ENCODE results near the gene SMNDC1. TPM values are rescaled to one million over a fixed set of nuclear protein-coding genes. Genes with fewer than 3 reads are reported as not detected.

Gene SMNDC1
- polyA plus RNA-seq, 3 donors from 2014 or later = 12.3 to 26.4 (median 16.3) TPM

GRCh38 chr10:110321869-110322620 lies 17.3 kb upstream of the SMNDC1 start:
- H3K4me1 Mint-ChIP-seq = no peaks in the 10 kb centered on the region
- DNase-seq = no peak
- H3K36me3 Mint-ChIP-seq = peaks cover 0 to 8% (median 4%) of the 10 kb centered on the region in 3 donors
- H3K27ac Mint-ChIP-seq = no peak overlapping the region
- no peak overlapping the region for H3K4me3 Mint-ChIP-seq
- H3K27me3 Mint-ChIP-seq (ENCODE audit: low read depth in 3 of 3) = peaks cover 0 to 9% (median 0%) of the 10 kb centered on the region in 3 donors
- H3K9me3 Mint-ChIP-seq = peaks cover 0 to 4% (median 0%) of the 10 kb centered on the region in 6 donors

- H3K27ac Mint-ChIP-seq = no peak overlapping the region
- no peak overlapping the region for H3K4me3 Mint-ChIP-seq
- peaks cover 0 to 4% (median 0%) of the 10 kb centered on the region in 6 donors for H3K9me3 Mint-ChIP-seq
- no peak for DNase-seq
- no peaks in the 10 kb centered on the region for H3K4me1 Mint-ChIP-seq
- peaks cover 0 to 8% (median 4%) of the 10 kb centered on the region in 3 donors for H3K36me3 Mint-ChIP-seq
- H3K27me3 Mint-ChIP-seq (ENCODE audit: low read depth in 3 of 3) = peaks cover 0 to 13% (median 3%) of the 10 kb centered on the region in 3 donors
These were observed 13.4 kb upstream of the SMNDC1 start for GRCh38 chr10:110317866-110318850.

- Mint-ChIP-seq H3K27me3 (ENCODE audit: low read depth in 3 of 3) (peaks cover 0 to 9% (median 8%) of the 10 kb centered on the region in 3 donors), H3K27ac (no peak overlapping the region), H3K36me3 (no peaks in the 10 kb centered on the region), H3K4me1 (no peaks in the 10 kb centered on the region), H3K4me3 (no peak overlapping the region), H3K9me3 (no peaks in the 10 kb centered on the region)
- no peak for DNase-seq
These were observed 9.0 kb upstream of the SMNDC1 start for GRCh38 chr10:110313674-110314073.

GRCh38 chr10:110312206-110312605 lies 7.5 kb upstream of the SMNDC1 start:
- Mint-ChIP-seq H3K27me3 (ENCODE audit: low read depth in 3 of 3) (peaks cover 0 to 8% (median 7%) of the 10 kb centered on the region in 3 donors), H3K27ac (no peak overlapping the region), H3K4me3 (no peak overlapping the region), H3K4me1 (no peaks in the 10 kb centered on the region), H3K36me3 (no peaks in the 10 kb centered on the region), H3K9me3 (no peaks in the 10 kb centered on the region)
- no peak for DNase-seq

- peaks cover 0 to under 1% of the 10 kb centered on the region in 2 donors for H3K4me1 Mint-ChIP-seq
- H3K27ac Mint-ChIP-seq = no peak overlapping the region
- H3K36me3 Mint-ChIP-seq = no peaks in the 10 kb centered on the region
- H3K27me3 Mint-ChIP-seq (ENCODE audit: low read depth in 3 of 3) = peaks cover 0 to 8% (median 7%) of the 10 kb centered on the region in 3 donors
- no peaks in the 10 kb centered on the region for H3K9me3 Mint-ChIP-seq
- H3K4me3 Mint-ChIP-seq = no peak overlapping the region
- peak; percentile 18 to 49 (median 29) for DNase-seq
These were observed 6.7 kb upstream of the SMNDC1 start for GRCh38 chr10:110311357-110311949.

GRCh38 chr10:110310741-110311140 lies 6.0 kb upstream of the SMNDC1 start:
- Mint-ChIP-seq H3K27ac (no peak overlapping the region), H3K4me1 (peaks cover 6 to 8% of the 10 kb centered on the region in 2 donors), H3K36me3 (no peaks in the 10 kb centered on the region), H3K27me3 (ENCODE audit: low read depth in 3 of 3) (peaks cover 0 to 8% (median 7%) of the 10 kb centered on the region in 3 donors), H3K4me3 (no peak overlapping the region), H3K9me3 (no peaks in the 10 kb centered on the region)
- no peak for DNase-seq

GRCh38 chr10:110307805-110308204 lies 3.1 kb upstream of the SMNDC1 start:
- Mint-ChIP-seq H3K4me3 (no peak overlapping the region), H3K4me1 (peaks cover 31 to 37% of the 10 kb centered on the region in 2 donors), H3K9me3 (no peaks in the 10 kb centered on the region), H3K27ac (no peak overlapping the region), H3K27me3 (ENCODE audit: low read depth in 3 of 3) (peaks cover 7 to 9% (median 7%) of the 10 kb centered on the region in 3 donors), H3K36me3 (peaks cover 0 to 3% (median 0%) of the 10 kb centered on the region in 3 donors)
- DNase-seq = no peak

GRCh38 chr10:110306452-110306768 lies 1.7 kb upstream of the SMNDC1 start:
- peaks cover 0 to 11% (median 3%) of the 10 kb centered on the region in 3 donors for H3K36me3 Mint-ChIP-seq
- H3K4me1 Mint-ChIP-seq = peaks cover 43 to 51% of the 10 kb centered on the region in 2 donors
- peaks cover 5 to 9% (median 7%) of the 10 kb centered on the region in 3 donors for H3K27me3 Mint-ChIP-seq (ENCODE audit: low read depth in 3 of 3)
- peak overlapping the region in 5 of 6 donors; percentile 67 to 98 (median 71) for H3K27ac Mint-ChIP-seq
- no peak for DNase-seq
- no peaks in the 10 kb centered on the region for H3K9me3 Mint-ChIP-seq
- peak overlapping the region in 2 of 5 donors; percentile 62 to 99 for H3K4me3 Mint-ChIP-seq

- peak; percentile 63 to 73 (median 64) for DNase-seq
- no peaks in the 10 kb centered on the region for H3K9me3 Mint-ChIP-seq
- peak overlapping the region; percentile 97 to 99 (median 98) for H3K4me3 Mint-ChIP-seq
- peaks cover 0 to 13% (median 3%) of the 10 kb centered on the region in 3 donors for H3K36me3 Mint-ChIP-seq
- peaks cover 48 to 56% of the 10 kb centered on the region in 2 donors for H3K4me1 Mint-ChIP-seq
- peaks cover 5 to 9% (median 7%) of the 10 kb centered on the region in 3 donors for H3K27me3 Mint-ChIP-seq (ENCODE audit: low read depth in 3 of 3)
- H3K27ac Mint-ChIP-seq = peak overlapping the region; percentile 97 to 100 (median 98)
These were observed 1.2 kb upstream of the SMNDC1 start for GRCh38 chr10:110305767-110306451.

GRCh38 chr10:110304394-110304779 lies 333 bp downstream of the SMNDC1 start:
- H3K27ac Mint-ChIP-seq = peak overlapping the region; percentile 97 to 100 (median 98)
- H3K9me3 Mint-ChIP-seq = no peaks in the 10 kb centered on the region

GRCh38 chr10:110303681-110304080 lies 1.0 kb downstream of the SMNDC1 start:
- Mint-ChIP-seq H3K9me3 (no peaks in the 10 kb centered on the region), H3K27me3 (ENCODE audit: low read depth in 3 of 3) (peaks cover 3 to 9% (median 5%) of the 10 kb centered on the region in 3 donors), H3K36me3 (peaks cover 0 to 16% (median 3%) of the 10 kb centered on the region in 3 donors), H3K4me1 (peaks cover 54 to 78% of the 10 kb centered on the region in 2 donors), H3K27ac (peak overlapping the region; percentile 53 to 98 (median 92)), H3K4me3 (peak overlapping the region; percentile 91 to 99 (median 97))
- DNase-seq = no peak

More at GRCh38 chr10:110304394-110304779, 333 bp downstream of the SMNDC1 start:
- Mint-ChIP-seq H3K36me3 (peaks cover 0 to 16% (median 3%) of the 10 kb centered on the region in 3 donors), H3K4me1 (peaks cover 54 to 71% of the 10 kb centered on the region in 2 donors), H3K4me3 (peak overlapping the region; percentile 97 to 99 (median 98)), H3K27me3 (ENCODE audit: low read depth in 3 of 3) (peaks cover 3 to 9% (median 5%) of the 10 kb centered on the region in 3 donors)
- no peak for DNase-seq

- peaks cover 13 to 43% (median 14%) of the 10 kb centered on the region in 3 donors for H3K36me3 Mint-ChIP-seq
- peaks cover 3 to 9% (median 5%) of the 10 kb centered on the region in 3 donors for H3K27me3 Mint-ChIP-seq (ENCODE audit: low read depth in 3 of 3)
- no peaks in the 10 kb centered on the region for H3K9me3 Mint-ChIP-seq
- DNase-seq = no peak
- H3K27ac Mint-ChIP-seq = no peak overlapping the region
- peaks cover 47 to 88% of the 10 kb centered on the region in 2 donors for H3K4me1 Mint-ChIP-seq
- no peak overlapping the region for H3K4me3 Mint-ChIP-seq
These were observed 4.2 kb downstream of the SMNDC1 start for GRCh38 chr10:110300486-110300986.
